Measurements from ENCODE around the gene C16orf82. TPM values are rescaled to one million over a fixed set of nuclear protein-coding genes. Genes with fewer than 3 reads are reported as not detected.

The C16orf82 gene
- total and polyA plus RNA-seq, 4 donors, result not detected

GRCh38 chr16:27088216-27088615 lies 21.5 kb downstream of the C16orf82 start (continued):
- TF ChIP-seq CTCF (IDR thresholded peaks at IDR 0.05; ENCODE audit: low read depth, low read length, missing input control) (no peak), HNF4A (conservative IDR thresholded peaks at IDR 0.05) (no peak), ATF3 (IDR thresholded peaks at IDR 0.05) (no peak), SP1 (IDR thresholded peaks at IDR 0.05) (no peak)

GRCh38 chr16:27096375-27096774 lies 29.6 kb downstream of the C16orf82 start:
- no peaks in the 10 kb centered on the region for H3K27me3 ChIP-seq (ENCODE audit: control insufficient read depth in 4 of 4, insufficient read depth in 4 of 4, low read length in 3 of 4)
- no peak for DNase-seq (ENCODE audit: low spot score)
- no peak for TF ChIP-seq HNF4G (IDR thresholded peaks at IDR 0.05)
- TF ChIP-seq RXRA (IDR thresholded peaks at IDR 0.05), result no peak
- no peak for TF ChIP-seq NR2F2 (IDR thresholded peaks at IDR 0.05)
- TF ChIP-seq FOXA2 (IDR thresholded peaks at IDR 0.05), result no peak
- TF ChIP-seq EGR1 (IDR thresholded peaks at IDR 0.05; ENCODE audit: low read depth in 2 of 2), result no peak
- no peak for TF ChIP-seq SP1 (IDR thresholded peaks at IDR 0.05)
- TF ChIP-seq ZBTB33 (IDR thresholded peaks at IDR 0.05), result no peak
- TF ChIP-seq TAF1 (conservative IDR thresholded peaks at IDR 0.05), result no peak
- no peak for TF ChIP-seq ATF3 (IDR thresholded peaks at IDR 0.05)
- no peak for TF ChIP-seq MAX (IDR thresholded peaks at IDR 0.05)
- TF ChIP-seq REST (IDR thresholded peaks at IDR 0.05), result no peak
- TF ChIP-seq FOXA1 (IDR thresholded peaks at IDR 0.05), result no peak
- no peak for TF ChIP-seq YY1 (IDR thresholded peaks at IDR 0.05)
- no peak for TF ChIP-seq GABPA (IDR thresholded peaks at IDR 0.05 in 1 of 2, conservative IDR thresholded peaks at IDR 0.05 in 1 of 2)
- TF ChIP-seq RAD21 (IDR thresholded peaks at IDR 0.05), result no peak
- no peaks in the 10 kb centered on the region for H3K36me3 ChIP-seq (ENCODE audit: control insufficient read depth in 4 of 4, insufficient read depth in 3 of 4, low read depth in 1 of 4, low read length in 3 of 4)
- no peak overlapping the region for H3K27ac ChIP-seq (ENCODE audit: low read depth in 1 of 2, low read length in 2 of 2)
- H3K4me3 ChIP-seq (ENCODE audit: low read depth in 1 of 3, low read length in 3 of 3), result no peak overlapping the region
- H3K9me3 ChIP-seq (ENCODE audit: control insufficient read depth in 4 of 4, low read length in 3 of 4), result peaks cover 0 to 5% (median under 1%) of the 10 kb centered on the region in 4 donors
- no peaks in the 10 kb centered on the region for H3K4me1 ChIP-seq (ENCODE audit: control insufficient read depth in 4 of 4, insufficient read depth in 4 of 4, low read length in 3 of 4)
- WGBS, result 79% methylated on average over 2 of the region's 2 CpGs
- no peak overlapping the region for H3K9ac ChIP-seq (ENCODE audit: low read depth in 1 of 2, low read length in 2 of 2)
